ENCODE measurements around the gene NCAPG.

GRCh38 chr4:17884511-17884910 lies 73.7 kb downstream of the NCAPG start:
- TF ChIP-seq, protein P1, sequence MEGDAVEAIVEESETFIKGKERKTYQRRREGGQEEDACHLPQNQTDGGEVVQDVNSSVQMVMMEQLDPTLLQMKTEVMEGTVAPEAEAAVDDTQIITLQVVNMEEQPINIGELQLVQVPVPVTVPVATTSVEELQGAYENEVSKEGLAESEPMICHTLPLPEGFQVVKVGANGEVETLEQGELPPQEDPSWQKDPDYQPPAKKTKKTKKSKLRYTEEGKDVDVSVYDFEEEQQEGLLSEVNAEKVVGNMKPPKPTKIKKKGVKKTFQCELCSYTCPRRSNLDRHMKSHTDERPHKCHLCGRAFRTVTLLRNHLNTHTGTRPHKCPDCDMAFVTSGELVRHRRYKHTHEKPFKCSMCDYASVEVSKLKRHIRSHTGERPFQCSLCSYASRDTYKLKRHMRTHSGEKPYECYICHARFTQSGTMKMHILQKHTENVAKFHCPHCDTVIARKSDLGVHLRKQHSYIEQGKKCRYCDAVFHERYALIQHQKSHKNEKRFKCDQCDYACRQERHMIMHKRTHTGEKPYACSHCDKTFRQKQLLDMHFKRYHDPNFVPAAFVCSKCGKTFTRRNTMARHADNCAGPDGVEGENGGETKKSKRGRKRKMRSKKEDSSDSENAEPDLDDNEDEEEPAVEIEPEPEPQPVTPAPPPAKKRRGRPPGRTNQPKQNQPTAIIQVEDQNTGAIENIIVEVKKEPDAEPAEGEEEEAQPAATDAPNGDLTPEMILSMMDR (IDR thresholded peaks at IDR 0.05), result no peak
- no peak for TF ChIP-seq EZH2phosphoT487 (IDR thresholded peaks at IDR 0.05)

Data from neural progenitor cell (in vitro differentiated cells).